ENCODE results near the gene LSAMP. TPM values are rescaled to one million over a fixed set of nuclear protein-coding genes. Genes with fewer than 3 reads are reported as not detected.

The LSAMP gene
- total and polyA plus RNA-seq, 2 of the 8 experiments (the other 6 are each of a cell fraction or from before 2014, with no cell fraction given): 1.8 to 5.7 TPM

DNA sequence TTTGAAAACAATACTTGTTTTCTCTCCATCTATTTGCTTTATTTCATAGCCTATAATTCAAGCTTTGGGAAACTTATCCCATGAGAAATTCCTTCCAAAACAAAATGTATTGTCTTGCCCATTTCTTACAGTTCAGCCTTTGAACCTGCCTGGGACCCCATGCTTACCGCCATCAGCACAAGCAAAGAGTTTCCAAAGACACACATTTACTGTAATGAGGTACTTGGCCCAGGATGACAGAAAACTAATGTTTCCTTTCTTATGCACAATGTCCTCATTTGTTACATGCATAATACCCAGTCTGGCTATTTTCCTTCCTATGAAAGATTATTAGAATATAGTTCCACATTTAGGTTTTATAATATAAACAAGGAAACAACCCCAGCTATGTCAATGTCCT is 641.6 kb downstream of the LSAMP start:
- no peak overlapping the region for H2BK20ac ChIP-seq (ENCODE audit: low read length)
- H3K18ac ChIP-seq (ENCODE audit: extremely low read depth, low read length): no peak overlapping the region
- H3K27me3 ChIP-seq (replicated peaks in 1 of 4; ENCODE audit: control insufficient read depth in 3 of 4, extremely low read depth in 1 of 4, insufficient read depth in 3 of 4, low read length in 3 of 4): no peaks in the 10 kb centered on the region
- no peak overlapping the region for H4K5ac ChIP-seq (ENCODE audit: insufficient read length, low read depth, low read length)
- H3K56ac ChIP-seq (replicated peaks; ENCODE audit: insufficient read length, low read depth, low read length): no peak overlapping the region
- no peak overlapping the region for H4K91ac ChIP-seq (replicated peaks; ENCODE audit: insufficient read length, low read length)
- no peak overlapping the region for H3K9ac ChIP-seq (replicated peaks in 1 of 4; ENCODE audit: extremely low read depth in 1 of 4, low read depth in 3 of 4, low read length in 3 of 4)
- no peaks in the 10 kb centered on the region for H4K20me1 ChIP-seq (replicated peaks in 1 of 2; ENCODE audit: control insufficient read depth in 1 of 2, insufficient read depth in 2 of 2, low read length in 2 of 2)
- no peaks in the 10 kb centered on the region for H3K79me2 ChIP-seq (ENCODE audit: control insufficient read depth in 1 of 2, insufficient read depth in 2 of 2, low read length in 2 of 2)
- no peak overlapping the region for H3K4me2 ChIP-seq (ENCODE audit: insufficient read depth in 1 of 2, low read depth in 2 of 2, low read length in 2 of 2)
- no peak overlapping the region for H3K14ac ChIP-seq (ENCODE audit: insufficient read length)
- DNase-seq (ENCODE audit: low read depth in 1 of 2, low spot score in 2 of 2) (no peak), FAIRE-seq (no peak)
- no peak overlapping the region for H2AFZ ChIP-seq (ENCODE audit: low read length)
- no peak for TF ChIP-seq RNF2 (IDR thresholded peaks at IDR 0.05; ENCODE audit: borderline replicate concordance, low read depth, low read length, missing control alignments, poor library complexity, severe bottlenecking)
- 0 out of 2 replicates have a peak, but pooled peaks have one; percentile 22 for TF ChIP-seq POU5F1 (IDR thresholded peaks at IDR 0.05; ENCODE audit: low read depth, low read length)
- peak; percentile 78 for TF ChIP-seq NANOG (IDR thresholded peaks at IDR 0.05; ENCODE audit: insufficient read depth, low read depth, low read length, poor library complexity, severe bottlenecking)
- H3K27ac ChIP-seq (ENCODE audit: low read depth, low read length): no peak overlapping the region
- H3K4ac ChIP-seq (replicated peaks; ENCODE audit: insufficient read length, low read depth, low read length): no peak overlapping the region
- peaks cover 0 to 8% (median 1%) of the 10 kb centered on the region in 4 experiments; a peak in 5 of 7 replicates for H3K4me1 ChIP-seq (replicated peaks in 1 of 4; ENCODE audit: control insufficient read depth in 3 of 4, insufficient read depth in 4 of 4, low read length in 3 of 4)
- H3K79me1 ChIP-seq (ENCODE audit: low read depth, low read length): no peaks in the 10 kb centered on the region
- H4K8ac ChIP-seq (ENCODE audit: extremely low read depth, insufficient read depth, low read length): no peak overlapping the region
- no peak overlapping the region for H2AK5ac ChIP-seq (ENCODE audit: low read depth, low read length)
- H2BK5ac ChIP-seq (ENCODE audit: low read depth, low read length): no peak overlapping the region
- no peak overlapping the region for H2BK12ac ChIP-seq (ENCODE audit: low read depth, low read length)
- H3K9me3 ChIP-seq (ENCODE audit: insufficient read depth in 2 of 2, low read depth in 1 of 2, low read length in 1 of 2): no peaks in the 10 kb centered on the region
- H3K23ac ChIP-seq (ENCODE audit: insufficient read length): no peak overlapping the region
- H3K4me3 ChIP-seq (ENCODE audit: extremely low read depth in 1 of 4, insufficient read depth in 2 of 4, low read depth in 3 of 4, low read length in 4 of 4): no peak overlapping the region
- CTCF ChIA-PET (ENCODE audit: partially characterized antibody): interaction anchor here (0.9 to 4.3 kb wide), 4 partner anchors 10 to 586 kb away, joined by 3 to 23 read pairs (median 6); no protein-coding TSS in a partner anchor
- no peaks in the 10 kb centered on the region for H3K36me3 ChIP-seq (ENCODE audit: control insufficient read depth in 2 of 4, insufficient read depth in 4 of 4, low read length in 3 of 4)
- no peak overlapping the region for H2BK15ac ChIP-seq (ENCODE audit: low read length)
- POLR2A ChIA-PET (ENCODE audit: partially characterized antibody): no interaction called here
- no peaks in the 10 kb centered on the region for H3K23me2 ChIP-seq (ENCODE audit: low read depth, low read length)
- H2BK120ac ChIP-seq (replicated peaks; ENCODE audit: low read depth, low read length): no peak overlapping the region
- WGBS, 2 experiments (ENCODE audit: extremely low coverage in 1 of 2, insufficient coverage in 1 of 2, insufficient read length in 1 of 2, insufficient replicate concordance in 2 of 2, low coverage in 1 of 2, low lambda C conversion rate in 2 of 2, missing lambda C conversion rate in 1 of 2): 86% methylated on average over 1 of the region's 1 CpG; no CpG with 5 or more reads in 1 of the 2 experiments

Measured in H1 (cell line).